PC-3 (cell line): Measurements from ENCODE around the gene UBR3. TPM values are rescaled to one million over a fixed set of nuclear protein-coding genes. Genes with fewer than 3 reads are reported as not detected.

Source experiments
- ATAC-seq: fragments of 200-7000 bp; cut with Tn5 transposase; 2 replicates; pipeline ENCODE4 v1.9.1; 2020; ENCODE audit warnings: mild to moderate bottlenecking, moderate library complexity
- BruUV-seq: library from RNA; stranded (reverse); fragments of 400-500 nt; replicated peaks from 2 replicates; lab custom pipeline; 2021; lab: Mats Ljungman, UMichigan
- CTCF ChIA-PET: fragments of 300-600 bp; sonication (Branson Sonifier 250); formaldehyde crosslinking; loops from one replicate; lab custom pipeline; 2022; ENCODE audit warnings: antibody characterized with exemption; lab: Charles Lee
- POLR2A ChIA-PET: fragments of 300-600 bp; sonication (Branson Sonifier 250); formaldehyde crosslinking; loops from one replicate; lab custom pipeline; 2022; ENCODE audit warnings: antibody characterized with exemption; ENCODE audit not compliant: unreplicated experiment; lab: Charles Lee
- DNase-seq: peaks from one replicate; pipeline ENCODE4 v3.0.0-alpha.2; 2015
- H2AFZ ChIP-seq: fragments of 300-600 bp; sonication (generic); 2 replicates; pipeline ENCODE4 v1.6.0; 2016; ENCODE audit warnings: antibody characterized with exemption, low read length
- H3F3A ChIP-seq: fragments of 300-600 bp; sonication (generic); one replicate; pipeline ENCODE4 v1.6.0; 2017; ENCODE audit warnings: antibody characterized with exemption, low read length, control low read depth, mild to moderate bottlenecking; ENCODE audit not compliant: unreplicated experiment
- H3K27ac ChIP-seq: fragments of 300-600 bp; sonication (generic); 2 replicates; pipeline ENCODE4 v1.5.1; 2016; ENCODE audit warnings: mild to moderate bottlenecking, low read length
- H3K27me3 ChIP-seq: fragments of 300-600 bp; sonication (generic); 2 replicates; pipeline ENCODE4 v1.6.1; 2016; ENCODE audit warnings: low read length, mixed read lengths
- H3K36me3 ChIP-seq: fragments of 300-600 bp; sonication (generic); 2 replicates; pipeline ENCODE4 v1.6.1; 2016; ENCODE audit warnings: low read depth, mixed run types, low read length, mixed read lengths
- H3K4me1 ChIP-seq: fragments of 300-600 bp; sonication (generic); 2 replicates; pipeline ENCODE4 v1.5.1; 2016; ENCODE audit warnings: low read length; ENCODE audit not compliant: insufficient read depth
- H3K4me2 ChIP-seq: fragments of 300-600 bp; sonication (generic); 2 replicates; pipeline ENCODE4 v1.6.0; 2016; ENCODE audit warnings: low read length
- H3K4me3 ChIP-seq: fragments of 300-600 bp; sonication (generic); 2 replicates; pipeline ENCODE4 v1.5.1; 2016; ENCODE audit warnings: mild to moderate bottlenecking, low read length, mixed read lengths
- H3K79me2 ChIP-seq: fragments of 300-600 bp; sonication (generic); 2 replicates; pipeline ENCODE4 v1.6.1; 2017; ENCODE audit warnings: low read length, mixed read lengths
- H3K9ac ChIP-seq: fragments of 300-600 bp; sonication (generic); 2 replicates; pipeline ENCODE4 v1.6.0; 2016; ENCODE audit warnings: mild to moderate bottlenecking, low read length
- H3K9me2 ChIP-seq: fragments of 300-600 bp; sonication (generic); replicated peaks from 2 replicates; pipeline ENCODE4 v1.6.1; 2016; ENCODE audit warnings: mixed run types, low read length, mixed read lengths
- H3K9me3 ChIP-seq: fragments of 300-600 bp; sonication (generic); 2 replicates; pipeline ENCODE4 v1.6.1; 2016; ENCODE audit warnings: low read length, mixed read lengths
- H4K20me1 ChIP-seq: fragments of 300-600 bp; sonication (generic); 2 replicates; pipeline ENCODE4 v1.6.1; 2016; ENCODE audit warnings: low read length, mixed read lengths
- CTCF ChIP-seq: fragments of 300-600 bp; sonication (generic); conservative IDR thresholded peaks from 2 replicates; pipeline ENCODE4 v1.5.1; 2017; ENCODE audit warnings: antibody characterized with exemption, low read depth, mild to moderate bottlenecking, low read length
- EZH2 ChIP-seq: fragments of 300-600 bp; sonication (generic); IDR thresholded peaks from one replicate; pipeline ENCODE4 v1.6.1; 2017; ENCODE audit warnings: antibody characterized with exemption, mild to moderate bottlenecking, low read length; ENCODE audit not compliant: unreplicated experiment
- EZH2phosphoT487 ChIP-seq: fragments of 300-600 bp; sonication (generic); IDR thresholded peaks from 2 replicates; pipeline ENCODE4 v1.6.1; 2018; ENCODE audit warnings: mild to moderate bottlenecking, antibody characterized with exemption, low read length, borderline replicate concordance
- intact Hi-C: fragments of 100-400 bp; cut with micrococcal nuclease; formaldehyde crosslinking; loops from 2 replicates; pipeline ENCODE4 v1.9.0; 2023
- total RNA-seq: library from RNA; depleted of rRNA; stranded (reverse); fragments of >200 nt; gene quantifications from 2 replicates; pipeline ENCODE4 v1.2.3, GENCODE V29; 2014

The UBR3 gene
- total RNA-seq, 1 experiment from 2014 or later = 30.9 TPM

- BruUV-seq = no TSS peak
- H2AFZ ChIP-seq = no peak overlapping the region
- POLR2A ChIA-PET = no interaction called here
- no peaks in the 10 kb centered on the region for H3K4me1 ChIP-seq
- H3K79me2 ChIP-seq = peaks cover 70% of the 10 kb centered on the region
- no peaks in the 10 kb centered on the region for H3K36me3 ChIP-seq
- no peaks in the 10 kb centered on the region for H4K20me1 ChIP-seq
- H3K9me2 ChIP-seq = no peaks in the 10 kb centered on the region
- no peaks in the 10 kb centered on the region for H3K27me3 ChIP-seq
- CTCF ChIA-PET = no interaction called here
- no peaks in the 10 kb centered on the region for H3F3A ChIP-seq
- H3K4me3 ChIP-seq = no peak overlapping the region
- ATAC-seq = no peak
- H3K4me2 ChIP-seq = no peak overlapping the region
- TF ChIP-seq EZH2phosphoT487 (no peak), CTCF (no peak), EZH2 (no peak)
- DNase-seq = no peak
- H3K27ac ChIP-seq = no peak overlapping the region
- H3K9me3 ChIP-seq = no peaks in the 10 kb centered on the region
- H3K9ac ChIP-seq = no peak overlapping the region
- intact Hi-C loops = no loop called here
Observed at GRCh38 chr2:169859423-169859822, 32.2 kb downstream of the UBR3 start.

- no TSS peak for BruUV-seq
- Histone ChIP-seq H3K36me3 (no peaks in the 10 kb centered on the region), H3K4me2 (no peak overlapping the region), H3K27me3 (no peaks in the 10 kb centered on the region), H3F3A (no peaks in the 10 kb centered on the region), H3K9ac (no peak overlapping the region), H3K9me2 (no peaks in the 10 kb centered on the region), H3K4me1 (no peaks in the 10 kb centered on the region), H3K27ac (no peak overlapping the region), H3K79me2 (peaks cover 66% of the 10 kb centered on the region), H3K4me3 (no peak overlapping the region), H4K20me1 (no peaks in the 10 kb centered on the region), H2AFZ (no peak overlapping the region), H3K9me3 (no peaks in the 10 kb centered on the region)
- CTCF ChIA-PET = no interaction called here
- intact Hi-C loops = no loop called here
- POLR2A ChIA-PET = no interaction called here
- TF ChIP-seq EZH2phosphoT487 = no peak
- TF ChIP-seq CTCF = no peak
- TF ChIP-seq EZH2 = no peak
- DNase-seq (no peak), ATAC-seq (no peak)
Observed at GRCh38 chr2:169860149-169860548, 32.9 kb downstream of the UBR3 start.

GRCh38 chr2:169862816-169863215 lies 35.6 kb downstream of the UBR3 start:
- peaks cover 87% of the 10 kb centered on the region for H3K79me2 ChIP-seq
- ATAC-seq = no peak

More at GRCh38 chr2:169862816-169863215, 35.6 kb downstream of the UBR3 start:
- Histone ChIP-seq H3K4me1 (no peaks in the 10 kb centered on the region), H3K9ac (no peak overlapping the region), H3K36me3 (no peaks in the 10 kb centered on the region), H3K4me3 (no peak overlapping the region), H3K4me2 (no peak overlapping the region), H3K9me3 (no peaks in the 10 kb centered on the region), H3K9me2 (no peaks in the 10 kb centered on the region), H3F3A (no peaks in the 10 kb centered on the region), H4K20me1 (no peaks in the 10 kb centered on the region), H2AFZ (no peak overlapping the region), H3K27me3 (no peaks in the 10 kb centered on the region), H3K27ac (no peak overlapping the region)
- no peak for TF ChIP-seq EZH2
- no peak for TF ChIP-seq CTCF
- TF ChIP-seq EZH2phosphoT487 = no peak
- intact Hi-C loops = no loop called here
- no TSS peak for BruUV-seq
- DNase-seq = no peak
- ChIA-PET POLR2A (no interaction called here), CTCF (no interaction called here)
